MG63 (cell line): ENCODE measurements around the gene NOS1AP. TPM values are rescaled to one million over a fixed set of nuclear protein-coding genes. Genes with fewer than 3 reads are reported as not detected.

Source experiments
- DNase-seq: peaks from one replicate; pipeline ENCODE4 v3.0.0-alpha.2; 2020
- H3K27me3 ChIP-seq: fragments of 250-450 bp; sonication (Bioruptor Pico); 2 replicates; pipeline ENCODE4 v1.5.1; 2020; ENCODE audit warnings: mild to moderate bottlenecking, moderate library complexity
- H3K36me3 ChIP-seq: fragments of 250-450 bp; sonication (Bioruptor Pico); 2 replicates; pipeline ENCODE4 v1.5.1; 2020; ENCODE audit warnings: mild to moderate bottlenecking, moderate library complexity
- H3K4me3 ChIP-seq: fragments of 250-450 bp; sonication (Bioruptor Pico); 2 replicates; pipeline ENCODE4 v1.5.1; 2020; ENCODE audit warnings: mild to moderate bottlenecking, moderate library complexity
- H3K9me3 ChIP-seq: fragments of 250-450 bp; sonication (Bioruptor Pico); 2 replicates; pipeline ENCODE4 v1.5.1; 2020; ENCODE audit warnings: mild to moderate bottlenecking, moderate library complexity
- total RNA-seq: library from RNA; depleted of rRNA; stranded (reverse); fragments of >200 nt; shearing (Covaris generic); gene quantifications from 2 replicates; pipeline ENCODE4 v1.2.3, GENCODE V29; 2014; ENCODE audit warnings: low replicate concordance

The NOS1AP gene
- total RNA-seq, 1 experiment from 2014 or later = not detected

GRCh38 chr1:162222730-162223129, 153.2 kb downstream of the NOS1AP start:
- Histone ChIP-seq H3K36me3 (no peaks in the 10 kb centered on the region), H3K9me3 (no peaks in the 10 kb centered on the region), H3K4me3 (no peak overlapping the region), H3K27me3 (0 out of 2 replicates have a peak, but pooled peaks cover 2% of the 10 kb centered on the region)
- no peak for DNase-seq

- H3K9me3 ChIP-seq = no peaks in the 10 kb centered on the region
- 0 out of 2 replicates have a peak, but pooled peaks cover 2% of the 10 kb centered on the region for H3K27me3 ChIP-seq
- DNase-seq = no peak
- H3K4me3 ChIP-seq = no peak overlapping the region
- H3K36me3 ChIP-seq = no peaks in the 10 kb centered on the region
Measured at GRCh38 chr1:162223488-162223887, 154.0 kb downstream of the NOS1AP start.

- DNase-seq = no peak
- Histone ChIP-seq H3K9me3 (no peaks in the 10 kb centered on the region), H3K36me3 (no peaks in the 10 kb centered on the region), H3K4me3 (no peak overlapping the region), H3K27me3 (peaks cover 2% of the 10 kb centered on the region; the same call in 1 of the 2 replicates)
Measured at GRCh38 chr1:162224267-162224666, 154.8 kb downstream of the NOS1AP start.

GRCh38 chr1:162228586-162228985, 159.1 kb downstream of the NOS1AP start:
- Histone ChIP-seq H3K27me3 (peaks cover 11% of the 10 kb centered on the region; the same call in 1 of the 2 replicates), H3K4me3 (no peak overlapping the region)
- no peak for DNase-seq

GRCh38 chr1:162229549-162229948, 160.1 kb downstream of the NOS1AP start:
- DNase-seq = no peak
- peaks cover 13% of the 10 kb centered on the region for H3K27me3 ChIP-seq

More at GRCh38 chr1:162228586-162228985, 159.1 kb downstream of the NOS1AP start:
- Histone ChIP-seq H3K36me3 (no peaks in the 10 kb centered on the region), H3K9me3 (no peaks in the 10 kb centered on the region)

GRCh38 chr1:162230096-162230495, 160.6 kb downstream of the NOS1AP start:
- H3K36me3 ChIP-seq = no peaks in the 10 kb centered on the region
- peaks cover 16% of the 10 kb centered on the region for H3K27me3 ChIP-seq
- peak; percentile 39 for DNase-seq
- no peaks in the 10 kb centered on the region for H3K9me3 ChIP-seq
- H3K4me3 ChIP-seq = no peak overlapping the region

More at GRCh38 chr1:162229549-162229948, 160.1 kb downstream of the NOS1AP start:
- H3K4me3 ChIP-seq = no peak overlapping the region
- no peaks in the 10 kb centered on the region for H3K36me3 ChIP-seq
- no peaks in the 10 kb centered on the region for H3K9me3 ChIP-seq

GRCh38 chr1:162230517-162230916, 161.0 kb downstream of the NOS1AP start:
- Histone ChIP-seq H3K4me3 (no peak overlapping the region), H3K9me3 (no peaks in the 10 kb centered on the region), H3K27me3 (peaks cover 16% of the 10 kb centered on the region), H3K36me3 (no peaks in the 10 kb centered on the region)
- no peak for DNase-seq

GRCh38 chr1:162232034-162232711, 162.7 kb downstream of the NOS1AP start:
- H3K36me3 ChIP-seq = no peaks in the 10 kb centered on the region
- no peak overlapping the region for H3K4me3 ChIP-seq
- H3K9me3 ChIP-seq = no peaks in the 10 kb centered on the region
- no peak for DNase-seq
- H3K27me3 ChIP-seq = peaks cover 23% of the 10 kb centered on the region

GRCh38 chr1:162233066-162233465, 163.6 kb downstream of the NOS1AP start:
- Histone ChIP-seq H3K36me3 (no peaks in the 10 kb centered on the region), H3K9me3 (no peaks in the 10 kb centered on the region), H3K27me3 (peaks cover 23% of the 10 kb centered on the region), H3K4me3 (no peak overlapping the region)
- no peak for DNase-seq

- Histone ChIP-seq H3K27me3 (peaks cover 29% of the 10 kb centered on the region), H3K9me3 (no peaks in the 10 kb centered on the region), H3K4me3 (no peak overlapping the region), H3K36me3 (no peaks in the 10 kb centered on the region)
- no peak for DNase-seq
Measured at GRCh38 chr1:162233937-162234336, 164.4 kb downstream of the NOS1AP start.

GRCh38 chr1:162234571-162234970, 165.1 kb downstream of the NOS1AP start:
- no peak for DNase-seq
- H3K36me3 ChIP-seq = no peaks in the 10 kb centered on the region
- no peak overlapping the region for H3K4me3 ChIP-seq
- peaks cover 27% of the 10 kb centered on the region for H3K27me3 ChIP-seq
- no peaks in the 10 kb centered on the region for H3K9me3 ChIP-seq

GRCh38 chr1:162235241-162235800, 165.8 kb downstream of the NOS1AP start:
- H3K36me3 ChIP-seq = no peaks in the 10 kb centered on the region
- H3K9me3 ChIP-seq = no peaks in the 10 kb centered on the region
- peaks cover 26% of the 10 kb centered on the region for H3K27me3 ChIP-seq
- no peak overlapping the region for H3K4me3 ChIP-seq
- DNase-seq = no peak

- DNase-seq = no peak
- no peak overlapping the region for H3K4me3 ChIP-seq
Measured at GRCh38 chr1:162236201-162236600, 166.7 kb downstream of the NOS1AP start.

GRCh38 chr1:162236618-162237017, 167.1 kb downstream of the NOS1AP start:
- no peak for DNase-seq
- H3K4me3 ChIP-seq = no peak overlapping the region
- H3K36me3 ChIP-seq = no peaks in the 10 kb centered on the region
- H3K27me3 ChIP-seq = peaks cover 26% of the 10 kb centered on the region
- no peaks in the 10 kb centered on the region for H3K9me3 ChIP-seq

More at GRCh38 chr1:162236201-162236600, 166.7 kb downstream of the NOS1AP start:
- Histone ChIP-seq H3K27me3 (peaks cover 26% of the 10 kb centered on the region), H3K9me3 (no peaks in the 10 kb centered on the region), H3K36me3 (no peaks in the 10 kb centered on the region)

- Histone ChIP-seq H3K36me3 (no peaks in the 10 kb centered on the region), H3K27me3 (peaks cover 37% of the 10 kb centered on the region), H3K9me3 (no peaks in the 10 kb centered on the region), H3K4me3 (no peak overlapping the region)
- DNase-seq = no peak
Measured at GRCh38 chr1:162240577-162240976, 171.1 kb downstream of the NOS1AP start.

GRCh38 chr1:162242804-162243203, 173.3 kb downstream of the NOS1AP start:
- H3K4me3 ChIP-seq = no peak overlapping the region
- DNase-seq = no peak
- peaks cover 29% of the 10 kb centered on the region for H3K27me3 ChIP-seq
- no peaks in the 10 kb centered on the region for H3K36me3 ChIP-seq
- H3K9me3 ChIP-seq = no peaks in the 10 kb centered on the region

GRCh38 chr1:162248854-162249535, 179.5 kb downstream of the NOS1AP start:
- peaks cover 14% of the 10 kb centered on the region for H3K27me3 ChIP-seq
- no peaks in the 10 kb centered on the region for H3K36me3 ChIP-seq
- H3K4me3 ChIP-seq = no peak overlapping the region
- H3K9me3 ChIP-seq = no peaks in the 10 kb centered on the region
- no peak for DNase-seq
